GM12864 (cell line): Measurements from ENCODE around the gene PKHD1.
"Not testable (repeated sequence)": the region's sequence is repeated elsewhere in the genome, so short reads cannot be mapped to it uniquely, and the experiment has no call there.

Source experiments
- DNase-seq: peaks from one replicate; pipeline ENCODE4 v3.0.0-alpha.2; 2011; ENCODE audit warnings: low read depth
- H3K4me3 ChIP-seq: 2 replicates; pipeline ENCODE4 v1.5.1; 2011; ENCODE audit warnings: mild to moderate bottlenecking, low read depth, low read length, control low read depth
- CTCF ChIP-seq: IDR thresholded peaks from 2 replicates; pipeline ENCODE4 v1.5.1; 2011; ENCODE audit warnings: low read depth, mild to moderate bottlenecking, moderate library complexity, low read length, control low read depth, inconsistent platforms; ENCODE audit errors: missing control alignments

PKHD1 gene

GRCh38 chr6:51986864-51987263 lies 100.5 kb downstream of the PKHD1 start:
- no peak for TF ChIP-seq CTCF
- DNase-seq, result no peak
- no peak overlapping the region for H3K4me3 ChIP-seq

- H3K4me3 ChIP-seq, result no peak overlapping the region
- TF ChIP-seq CTCF, result no peak
- no peak for DNase-seq
Observed at GRCh38 chr6:51983564-51983963, 103.8 kb downstream of the PKHD1 start.

GRCh38 chr6:51982695-51983094 lies 104.7 kb downstream of the PKHD1 start:
- not testable (repeated sequence) for DNase-seq, H3K4me3 ChIP-seq

GRCh38 chr6:51976374-51976773 lies 111.0 kb downstream of the PKHD1 start:
- DNase-seq, result no peak
- no peak overlapping the region for H3K4me3 ChIP-seq
- TF ChIP-seq CTCF, result no peak

GRCh38 chr6:51972659-51973058 lies 114.8 kb downstream of the PKHD1 start:
- no peak for TF ChIP-seq CTCF
- no peak overlapping the region for H3K4me3 ChIP-seq
- no peak for DNase-seq

GRCh38 chr6:51968265-51968664 lies 119.1 kb downstream of the PKHD1 start:
- no peak for TF ChIP-seq CTCF
- H3K4me3 ChIP-seq, result no peak overlapping the region
- DNase-seq, result no peak

GRCh38 chr6:51965222-51965801 lies 122.1 kb downstream of the PKHD1 start:
- no peak for DNase-seq
- no peak overlapping the region for H3K4me3 ChIP-seq
- no peak for TF ChIP-seq CTCF
